ENCODE measurements around the gene PTGS2.

The PTGS2 gene

DNA sequence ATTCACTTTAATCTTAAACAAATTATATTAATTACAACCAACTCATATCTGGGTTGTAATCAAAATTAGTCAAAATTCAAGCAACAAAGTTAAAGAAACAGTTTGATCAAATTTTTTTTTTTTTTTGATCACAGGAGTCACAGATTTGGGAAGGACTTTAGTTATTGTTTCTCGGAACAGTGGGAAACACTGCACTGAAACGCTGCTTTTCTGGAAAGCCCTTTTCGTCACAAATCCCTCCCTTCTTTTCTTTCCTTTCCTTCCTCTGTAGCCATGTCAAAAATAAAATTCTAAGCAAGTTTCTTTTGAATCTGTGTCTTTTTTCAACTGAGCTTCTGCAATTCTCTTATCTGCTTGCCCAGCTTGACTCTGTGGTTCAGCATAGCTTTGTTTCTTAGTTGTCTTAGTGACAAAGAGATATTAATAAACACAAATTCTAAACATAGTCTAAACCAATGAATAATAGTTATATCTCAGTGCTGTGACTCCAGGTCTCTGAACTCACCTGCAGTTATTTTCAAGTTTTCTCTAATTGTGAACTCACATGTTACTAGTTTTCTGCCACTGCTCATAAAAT is 53.8 kb downstream of the PTGS2 start:
- peak; percentile 29 for DNase-seq (ENCODE audit: low spot score)
- TF ChIP-seq CTCF (IDR thresholded peaks at IDR 0.05; ENCODE audit: extremely low read depth, insufficient read depth, missing control alignments) = no peak
- in situ Hi-C loops (cut with MboI; ENCODE audit: low pct_unique_long_range_greater_than_20kb, low sequenced_read_pairs, unreplicated experiment) = no loop called here

DNA sequence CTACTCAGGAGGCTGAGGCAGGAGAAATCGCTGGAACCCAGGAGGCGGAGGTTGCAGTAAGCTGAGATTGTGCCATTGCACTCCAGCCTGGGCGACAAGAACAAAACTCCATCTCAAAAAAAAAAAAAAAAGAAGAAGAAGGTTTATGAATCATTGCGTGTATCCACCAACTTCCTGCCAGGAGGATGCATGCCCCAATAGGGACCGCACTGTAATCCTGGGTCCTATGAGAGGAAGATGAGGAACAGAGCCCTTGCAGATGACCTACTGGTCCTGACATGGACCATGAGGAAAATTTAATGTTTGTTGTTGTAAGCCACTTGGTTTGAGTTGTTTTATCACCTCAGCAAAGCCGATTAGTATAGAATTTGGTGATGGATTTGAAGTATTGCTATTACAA is 56.7 kb downstream of the PTGS2 start:
- no peak for DNase-seq (ENCODE audit: low spot score)
- in situ Hi-C loops (cut with MboI; ENCODE audit: low pct_unique_long_range_greater_than_20kb, low sequenced_read_pairs, unreplicated experiment) = loop anchor here (25.0 kb wide), 1 partner anchor 189 kb away; no protein-coding TSS in a partner anchor
- no peak for TF ChIP-seq CTCF (IDR thresholded peaks at IDR 0.05; ENCODE audit: extremely low read depth, insufficient read depth, missing control alignments)

Data from GM13977 (cell line).